Measurements from ENCODE around the gene SORBS1.
A peak's percentile ranks its signal among the peaks of the same experiment; 100 is the strongest.

SORBS1 gene
- total RNA-seq = 1.7 to 8.1 reads per million in 2 donors

DNA sequence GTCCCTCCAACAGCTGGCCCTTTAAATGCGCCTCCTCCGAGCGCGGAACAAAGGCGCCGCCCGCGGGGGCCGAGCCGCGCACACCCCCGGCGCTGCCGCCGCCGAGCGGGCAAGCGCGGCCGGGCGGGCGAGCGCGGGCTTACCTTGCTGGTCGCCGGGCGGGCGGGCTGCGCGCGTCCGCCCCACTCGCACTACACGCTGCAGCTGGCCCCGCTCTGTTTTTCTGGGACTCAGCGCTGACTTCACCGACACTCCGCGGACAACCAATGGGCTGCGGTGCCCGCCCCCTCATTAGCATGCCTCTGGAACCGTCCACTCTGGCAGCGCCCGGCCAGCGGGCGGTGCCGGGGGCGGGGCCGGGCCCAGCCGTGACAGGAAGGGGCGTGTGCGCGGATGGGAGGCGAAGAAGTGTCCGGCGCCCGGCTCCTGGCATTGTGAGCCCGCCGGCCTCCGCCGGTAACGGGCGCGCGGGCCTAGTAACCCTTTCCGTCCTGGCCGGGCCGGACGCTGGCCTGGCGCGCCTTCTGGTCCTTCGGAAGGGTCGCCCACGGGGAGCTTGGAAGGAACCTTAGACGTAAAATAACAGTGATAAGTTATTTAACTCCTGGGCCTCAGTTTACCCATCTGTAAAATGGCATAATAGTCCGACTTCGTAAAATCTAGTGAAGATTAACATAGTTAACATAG, at the start of gene SORBS1:
Gene SORBS1, minus strand, starts transcription at position 195 of the 687 bp plus-strand sequence. CDS start 120,236 bp downstream, outside the sequence.
- peak; percentile 68 to 92 (median 83) for DNase-seq

DNA sequence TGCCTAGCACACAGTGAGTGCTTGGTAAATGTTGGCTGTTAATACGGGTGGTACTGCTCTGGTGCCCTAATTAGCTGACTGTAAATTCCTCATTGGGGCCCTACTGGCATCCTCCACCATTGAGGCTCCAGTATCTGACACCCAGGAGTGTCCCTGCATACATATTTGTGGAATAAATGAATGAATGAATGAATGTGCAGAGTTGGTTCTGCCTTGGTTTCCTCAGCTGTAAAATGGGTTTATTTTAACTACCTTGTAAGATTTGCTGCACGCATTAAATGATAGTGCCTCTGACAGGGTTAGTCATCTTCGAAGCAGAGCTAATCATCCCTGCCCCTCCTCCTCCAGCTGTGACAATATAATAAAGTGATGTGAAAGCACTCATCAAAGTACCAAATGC, 49.6 kb upstream of the SORBS1 start:
- no peak for DNase-seq

GRCh38 chr10:95606922-95607321, 45.8 kb upstream of the SORBS1 start:
- DNase-seq = no peak

GRCh38 chr10:95605163-95605562, 44.0 kb upstream of the SORBS1 start:
- no peak for DNase-seq

GRCh38 chr10:95604630-95605029, 43.5 kb upstream of the SORBS1 start:
- DNase-seq = no peak

DNA sequence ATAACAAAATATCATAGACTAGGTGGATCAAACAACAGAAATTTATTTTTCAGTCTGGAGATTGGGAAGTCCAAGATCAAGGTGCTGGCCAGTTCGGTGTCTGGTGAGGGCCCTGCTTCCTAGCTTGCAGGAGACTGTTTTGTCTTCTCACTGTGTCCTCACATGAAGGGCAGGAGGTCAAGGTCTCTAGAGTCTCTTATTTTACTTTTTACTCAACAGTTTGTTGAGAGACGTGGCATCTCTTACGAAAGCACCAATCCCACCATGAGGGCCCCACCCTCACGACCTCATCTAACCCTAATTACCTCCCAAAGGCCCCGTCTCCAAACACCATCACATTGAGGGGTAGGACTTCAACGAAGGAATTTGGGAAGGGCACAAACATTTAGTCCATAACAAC, 41.2 kb upstream of the SORBS1 start:
- no peak for DNase-seq

- DNase-seq = peak in 3 of 5 experiments; percentile 1 to 50 (median 8)
These were observed 40.0 kb upstream of the SORBS1 start for GRCh38 chr10:95601116-95601719.

- no peak for DNase-seq
These were observed 39.0 kb upstream of the SORBS1 start for GRCh38 chr10:95600158-95600557.

GRCh38 chr10:95597788-95598187, 36.6 kb upstream of the SORBS1 start:
- no peak for DNase-seq

- no peak for DNase-seq
These were observed 26.9 kb upstream of the SORBS1 start for GRCh38 chr10:95588025-95588424.

GRCh38 chr10:95579835-95580535, 18.8 kb upstream of the SORBS1 start:
- no peak for DNase-seq

GRCh38 chr10:95579292-95579691, 18.1 kb upstream of the SORBS1 start:
- no peak for DNase-seq

DNA sequence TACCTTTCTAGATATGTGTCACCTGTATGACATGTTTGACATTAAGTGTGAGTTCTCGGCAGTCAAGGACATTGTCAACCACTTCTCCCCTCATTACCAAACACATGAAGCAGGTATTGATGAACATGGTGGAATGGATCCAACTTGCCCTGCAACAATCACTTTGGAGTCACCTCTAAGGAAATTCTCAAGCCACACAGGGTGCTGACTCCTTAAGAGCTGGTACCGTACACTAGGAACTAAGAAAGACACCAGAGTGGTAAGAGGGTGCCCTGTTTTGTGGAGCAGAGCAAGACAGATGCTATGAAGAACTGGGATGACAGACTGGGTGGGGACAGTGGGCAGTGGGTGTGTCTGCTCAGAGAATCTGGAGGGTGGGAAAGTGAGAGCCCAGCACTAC, 17.4 kb upstream of the SORBS1 start:
- no peak for DNase-seq

DNA sequence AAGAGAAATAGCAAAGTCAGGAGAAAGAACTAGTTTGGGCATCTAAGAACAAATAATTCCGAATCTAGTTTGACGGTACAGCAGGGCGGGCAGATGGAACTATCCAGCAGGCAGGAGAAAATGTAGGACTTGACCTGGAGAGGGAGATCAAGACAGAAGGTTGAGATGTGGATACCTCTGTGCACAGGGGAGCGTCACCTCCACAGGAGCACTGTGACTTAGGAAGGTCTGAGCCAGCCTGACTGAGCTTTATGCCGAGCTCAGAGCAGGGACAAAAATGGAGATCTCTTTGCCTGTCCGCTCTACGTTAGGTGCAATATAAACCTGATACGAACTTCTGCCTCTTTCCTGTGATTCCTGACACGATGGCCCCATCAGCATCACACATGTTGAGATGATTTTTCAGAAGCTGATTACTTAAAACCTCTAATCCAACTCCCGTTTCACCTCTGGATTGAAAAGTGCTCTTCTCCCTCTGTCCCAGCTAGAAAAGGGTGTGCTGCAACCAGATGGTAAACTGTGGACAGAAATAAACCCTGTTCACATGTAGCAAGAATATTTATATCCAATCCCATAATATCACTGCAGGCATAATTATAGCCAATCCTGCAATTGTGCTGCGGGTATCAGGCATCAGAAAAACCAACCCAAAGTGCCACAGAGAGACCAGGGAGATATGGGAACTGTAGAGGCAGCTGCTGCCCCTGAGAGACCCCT, 13.6 kb upstream of the SORBS1 start:
- no peak for DNase-seq

DNA sequence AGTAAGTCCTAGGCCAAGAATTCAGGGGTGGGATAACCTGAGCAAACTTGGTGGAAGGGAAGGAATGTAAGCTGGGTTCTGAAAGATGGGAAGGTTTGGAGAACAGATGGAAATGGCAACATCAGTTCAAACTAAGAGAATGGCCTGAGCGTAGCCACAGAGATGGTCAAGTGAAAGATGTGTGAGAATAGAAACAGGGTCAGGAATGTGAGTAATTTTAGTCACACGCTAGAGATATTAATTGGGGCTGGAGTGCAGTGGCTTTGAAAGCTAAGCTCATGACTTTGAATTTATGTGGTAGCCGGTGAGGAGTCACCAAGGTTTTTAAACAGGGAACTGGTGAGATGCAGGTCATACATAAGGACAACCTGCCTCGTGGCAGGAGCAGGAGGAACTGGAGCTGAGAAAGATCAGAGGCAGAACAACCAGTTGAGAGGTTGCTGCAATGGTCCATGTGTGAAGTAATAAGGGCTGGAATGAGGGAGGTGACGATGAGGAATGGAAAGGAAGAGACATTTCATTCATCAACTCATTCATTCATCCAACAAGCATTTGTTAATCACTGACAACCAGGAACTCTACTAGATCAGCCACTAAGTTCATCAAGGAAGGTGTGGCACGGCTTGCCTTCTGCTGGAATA, 12.9 kb upstream of the SORBS1 start:
- DNase-seq = no peak

DNA sequence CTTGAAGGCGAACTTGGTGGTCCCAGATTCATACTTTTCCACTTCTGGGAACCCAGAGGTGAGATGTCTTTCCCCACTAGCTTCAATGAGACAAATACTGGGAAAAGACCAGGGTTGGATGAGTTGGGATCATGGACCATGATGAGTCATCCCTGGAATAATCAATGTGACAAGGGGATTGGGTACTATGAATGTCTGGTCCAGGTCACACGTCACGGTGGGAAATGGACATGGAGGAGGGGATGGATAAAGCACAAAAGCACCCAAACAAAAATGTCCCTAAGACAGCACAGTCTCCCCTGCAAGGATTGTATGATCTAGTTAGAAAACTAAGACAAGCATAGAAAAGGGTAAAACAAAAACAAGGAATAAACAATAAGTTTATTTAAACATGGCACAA, 12.4 kb upstream of the SORBS1 start:
- no peak for DNase-seq

DNA sequence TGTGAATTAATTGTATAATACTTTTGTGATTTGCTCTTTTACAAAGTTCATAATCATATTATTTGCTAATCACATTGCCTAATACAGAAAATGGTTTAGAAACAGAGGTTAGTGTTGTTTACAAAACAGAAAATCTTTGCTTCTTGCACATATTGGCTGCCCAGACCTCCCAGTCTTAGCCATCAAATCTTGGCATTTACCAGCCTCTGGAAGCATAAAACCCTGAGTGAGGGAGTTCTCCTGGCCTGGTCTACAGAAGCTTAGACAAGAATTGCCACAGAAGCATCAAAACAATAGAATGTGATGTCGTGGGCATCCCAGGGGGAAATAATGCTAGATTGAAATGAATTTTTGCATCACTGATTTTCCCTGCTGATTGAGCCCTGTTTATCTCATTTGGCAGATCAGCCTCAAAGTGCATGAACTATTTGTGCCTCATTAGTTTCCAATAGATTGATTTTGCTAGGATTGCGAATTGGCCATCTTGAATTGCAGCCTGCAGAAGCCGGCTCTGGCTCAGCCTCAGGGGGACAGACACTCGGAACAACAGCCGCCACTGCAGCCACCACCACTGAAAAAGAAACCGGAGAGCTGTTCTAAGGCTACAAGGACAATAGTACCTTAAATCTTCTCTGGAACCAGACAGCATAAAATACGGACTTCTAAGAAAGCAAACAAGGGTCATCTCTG, 11.1 kb upstream of the SORBS1 start:
- DNase-seq = no peak

DNA sequence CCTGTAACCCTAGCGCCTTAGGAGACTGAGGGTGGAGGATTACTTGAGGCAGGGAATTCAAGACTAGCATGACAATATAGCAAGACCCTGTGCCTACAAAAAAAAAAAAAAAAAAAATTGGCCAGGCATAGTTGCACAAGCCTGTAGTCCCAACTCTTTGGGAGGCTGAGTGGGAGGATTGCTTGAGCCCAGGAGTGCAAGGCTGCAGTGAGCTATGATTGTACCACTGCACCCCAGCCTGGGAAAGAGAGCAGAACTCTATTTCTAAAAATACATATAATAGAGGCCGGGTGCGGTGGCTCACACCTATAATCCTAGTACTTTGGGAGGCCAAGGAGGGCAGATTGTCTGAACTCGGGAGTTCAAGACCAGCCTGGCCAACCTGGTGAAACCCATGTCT, 10.2 kb upstream of the SORBS1 start:
- no peak for DNase-seq

- DNase-seq = no peak
These were observed 8.2 kb upstream of the SORBS1 start for GRCh38 chr10:95569368-95569767.

DNA sequence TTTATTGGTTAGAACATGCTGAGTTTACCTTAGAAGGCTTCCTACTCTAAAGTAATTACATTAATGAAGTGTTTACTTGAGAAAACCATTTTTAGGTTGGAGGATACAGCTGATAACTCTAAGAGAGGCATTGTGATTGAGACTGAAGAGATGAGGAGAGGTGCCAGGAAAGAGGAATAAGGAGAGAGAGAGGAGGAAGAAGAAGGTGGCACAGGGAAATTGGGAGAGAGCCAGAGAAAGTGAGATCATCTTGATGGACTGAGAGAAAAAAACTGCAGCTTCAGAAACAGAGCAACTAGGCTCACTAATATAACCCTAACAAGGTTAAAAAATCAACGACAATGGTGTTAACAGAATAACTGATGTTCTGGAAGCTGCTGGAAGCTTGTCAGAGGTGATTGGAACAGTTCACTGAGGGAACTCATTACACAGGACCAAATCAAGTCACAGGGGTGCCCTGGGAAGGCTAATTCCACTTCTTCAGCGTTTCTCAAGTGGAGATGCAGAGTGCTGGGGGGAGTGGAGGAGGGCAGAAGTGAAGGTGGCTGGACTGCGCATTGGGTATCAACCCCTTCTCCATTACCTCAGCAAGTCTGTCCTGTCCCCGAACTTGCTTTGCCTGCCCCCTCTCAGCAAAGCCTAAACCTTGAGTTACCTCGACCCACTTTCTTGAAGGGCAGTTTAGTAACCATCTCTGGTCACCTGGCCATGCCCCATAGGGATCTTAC, 6.9 kb upstream of the SORBS1 start:
- no peak for DNase-seq

- no peak for DNase-seq
These were observed 5.0 kb upstream of the SORBS1 start for GRCh38 chr10:95566136-95566535.

Measured in T-helper 2 cell (primary cell).